A549 (cell line): ENCODE data around the gene ABLIM1. TPM values are rescaled to one million over a fixed set of nuclear protein-coding genes. Genes with fewer than 3 reads are reported as not detected.

Experiments
- ATAC-seq, 2 experiments: fragments of 200-7000 bp in 1 of 2; fragments of >200 bp in 1 of 2; cut with Nextera tagmentation in 1 of 2; cut with Tn5 transposase in 1 of 2; 3 replicates each; pipeline versions ENCODE4 v1.8.0 to v1.9.1; 2018 to 2020; ENCODE audit warnings: mild to moderate bottlenecking in 1 of 2, moderate library complexity in 1 of 2
- CTCF ChIA-PET: fragments of 300-600 bp; sonication (Branson Sonifier 250); formaldehyde crosslinking; extraction: SDS; loops from one replicate; lab custom pipeline; 2021; ENCODE audit warnings: antibody characterized with exemption, inconsistent platforms; lab: Yijun Ruan, JAX
- POLR2A ChIA-PET: fragments of 350-600 bp; formaldehyde crosslinking; extraction: SDS; loops from one replicate; lab custom pipeline; 2021; ENCODE audit warnings: antibody characterized with exemption, inconsistent platforms; lab: Yijun Ruan, JAX
- DNase-seq, 2 experiments: peaks; one replicate each; pipeline versions ENCODE4 v3.0.0 to v3.0.0-alpha.2; 2011 to 2016; ENCODE audit warnings: low read depth in 1 of 2, low spot score in 1 of 2
- FAIRE-seq: peaks from 2 replicates; lab custom pipeline; 2011; peaks lifted over from hg19 to GRCh38; lab: Jason Lieb, UNC
- H3K27ac ChIP-seq, 2 experiments: fragments of >200 bp; sonication (Bioruptor Twin); formaldehyde crosslinking; 3 replicates each; pipeline ENCODE4 v1.5.1; 2016 to 2017
- H3K4me1 ChIP-seq: fragments of >200 bp; sonication (Bioruptor Twin); formaldehyde crosslinking; 3 replicates; pipeline ENCODE4 v1.6.1; 2016
- H3K4me2 ChIP-seq: fragments of >200 bp; sonication (Bioruptor Twin); formaldehyde crosslinking; 3 replicates; pipeline ENCODE4 v1.6.1; 2016
- H3K4me3 ChIP-seq: fragments of >200 bp; sonication (Bioruptor Twin); formaldehyde crosslinking; 3 replicates; pipeline ENCODE4 v1.5.1; 2016
- H3K9me3 ChIP-seq: fragments of >200 bp; sonication (Bioruptor Twin); formaldehyde crosslinking; 3 replicates; pipeline ENCODE4 v1.6.1; 2016
- ATOH8 ChIP-seq: fragments of 250-450 bp; sonication (Bioruptor Pico); IDR thresholded peaks from 2 replicates; pipeline ENCODE4 v1.5.0; 2020; ENCODE audit warnings: low read depth, mild to moderate bottlenecking, moderate library complexity
- BCL3 ChIP-seq: fragments of >200 bp; sonication (Bioruptor Twin); formaldehyde crosslinking; IDR thresholded peaks from 3 replicates; pipeline ENCODE4 v1.6.1; 2016
- CEBPB ChIP-seq, 2 experiments: fragments of >200 bp in 1 of 2; sonication (Bioruptor Twin) in 1 of 2; formaldehyde crosslinking in 1 of 2; IDR thresholded peaks; 2 replicates each; pipeline ENCODE4 v1.6.1; 2012 to 2016
- ELK1 ChIP-seq: fragments of 150-350 bp; IDR thresholded peaks from 2 replicates; pipeline ENCODE4 v1.6.1; 2014; ENCODE audit warnings: low read depth, mild to moderate bottlenecking, low read length
- EP300 ChIP-seq, 2 experiments: fragments of >200 bp; sonication (Bioruptor Twin); formaldehyde crosslinking; IDR thresholded peaks; 2 replicates in 1 of 2; 3 replicates in 1 of 2; pipeline ENCODE4 v1.6.1; 2016 to 2017
- ESRRA ChIP-seq: fragments of 150-350 bp; IDR thresholded peaks from 2 replicates; pipeline ENCODE4 v1.6.1; 2014; ENCODE audit warnings: mild to moderate bottlenecking, low read length, borderline replicate concordance
- FOSL2 ChIP-seq, 2 experiments: fragments of 450-650 bp in 1 of 2; fragments of >200 bp in 1 of 2; sonication (Bioruptor Twin) in 1 of 2; formaldehyde crosslinking; IDR thresholded peaks; 2 replicates each; pipeline versions ENCODE4 v1.5.0 to v1.6.1; 2016 to 2020; ENCODE audit warnings: mild to moderate bottlenecking in 1 of 2, moderate library complexity in 1 of 2
- GATA3 ChIP-seq: IDR thresholded peaks from 2 replicates; pipeline ENCODE4 v1.6.1; 2012; ENCODE audit warnings: borderline replicate concordance
- JUN ChIP-seq, 2 experiments: fragments of >200 bp; sonication (Bioruptor Twin); formaldehyde crosslinking; IDR thresholded peaks; 2 replicates in 1 of 2; 3 replicates in 1 of 2; pipeline ENCODE4 v1.6.1; 2016 to 2017
- JUNB ChIP-seq: fragments of >200 bp; sonication (Bioruptor Twin); formaldehyde crosslinking; IDR thresholded peaks from 2 replicates; pipeline ENCODE4 v1.6.1; 2016
- KDM1A ChIP-seq: fragments of 200-600 bp; sonication (generic); IDR thresholded peaks from 2 replicates; pipeline ENCODE4 v1.6.1; 2016; ENCODE audit warnings: low read depth, mild to moderate bottlenecking
- MAFK ChIP-seq: fragments of 450-650 bp; IDR thresholded peaks from 2 replicates; pipeline ENCODE4 v1.6.1; 2014; ENCODE audit not compliant: partially characterized antibody
- MAX ChIP-seq: IDR thresholded peaks from 2 replicates; pipeline ENCODE4 v1.6.1; 2012
- MAZ ChIP-seq: fragments of 150-350 bp; IDR thresholded peaks from 2 replicates; pipeline ENCODE4 v1.6.1; 2014; ENCODE audit warnings: antibody characterized with exemption, low read depth, low read length, borderline replicate concordance
- NR3C1 ChIP-seq: fragments of >200 bp; sonication (Bioruptor Twin); formaldehyde crosslinking; IDR thresholded peaks from 3 replicates; pipeline ENCODE4 v1.6.1; 2017
- PHF8 ChIP-seq: fragments of 200-600 bp; sonication (generic); IDR thresholded peaks from 2 replicates; pipeline ENCODE4 v1.6.1; 2016; ENCODE audit warnings: low read depth, mild to moderate bottlenecking, antibody characterized with exemption, moderate library complexity, borderline replicate concordance
- RAD21 ChIP-seq, 2 experiments: fragments of >200 bp in 1 of 2; sonication (Bioruptor Twin) in 1 of 2; formaldehyde crosslinking in 1 of 2; IDR thresholded peaks in 1 of 2; conservative IDR thresholded peaks in 1 of 2; 2 replicates in 1 of 2; 3 replicates in 1 of 2; pipeline ENCODE4 v1.6.1; 2012 to 2018; ENCODE audit warnings: inconsistent platforms in 1 of 2
- RCOR1 ChIP-seq: fragments of 150-350 bp; IDR thresholded peaks from 2 replicates; pipeline ENCODE4 v1.6.1; 2014; ENCODE audit warnings: antibody characterized with exemption, low read length, low read depth
- SREBF2 ChIP-seq: fragments of 450-650 bp; IDR thresholded peaks from 2 replicates; pipeline ENCODE4 v1.6.1; 2014; ENCODE audit warnings: mild to moderate bottlenecking, moderate library complexity
- TP53 ChIP-seq: fragments of 250-450 bp; sonication (Bioruptor Pico); IDR thresholded peaks from 2 replicates; pipeline ENCODE4 v1.5.0; 2021; ENCODE audit warnings: mild to moderate bottlenecking, moderate library complexity
- USF2 ChIP-seq: fragments of 450-650 bp; IDR thresholded peaks from 2 replicates; pipeline ENCODE4 v1.6.1; 2014; ENCODE audit warnings: antibody characterized with exemption
- ZFP36 ChIP-seq: fragments of 450-650 bp; IDR thresholded peaks from 2 replicates; pipeline ENCODE4 v1.6.1; 2014; ENCODE audit warnings: borderline replicate concordance; ENCODE audit not compliant: partially characterized antibody
- ZSCAN20 ChIP-seq: fragments of 250-450 bp; sonication (Bioruptor Pico); IDR thresholded peaks from 2 replicates; pipeline ENCODE4 v1.8.0; 2022; ENCODE audit warnings: mild to moderate bottlenecking, moderate library complexity
- WGBS: methylation state at CpG from one replicate; pipeline ENCODE4 v1.1.6; 2017; ENCODE audit errors: missing lambda C conversion rate; 5-methylcytosine and 5-hydroxymethylcytosine counted together
- polyA plus RNA-seq, 4 experiments: library from polyadenylated mRNA; depleted of rRNA in 3 of 4; stranded (reverse); fragments of >200 nt; fragmentation: RNase III in 1 of 4; extraction: RNeasy Plus Mini Kit Qiagen cat#74134 plus additional on column Dnase treatment in 1 of 4; gene quantifications; 2 replicates in 3 of 4; 3 replicates in 1 of 4; pipeline ENCODE4 v1.2.3, GENCODE V29; 2011 to 2017

Gene ABLIM1
- polyA plus RNA-seq, 2 of the 4 experiments (the other 2 are of a cell fraction): 21.4 to 70.2 TPM

- CTCF ChIA-PET: interaction anchor here (1.0 to 1.2 kb wide), 3 partner anchors 9 to 65 kb away, joined by 3 read pairs; no protein-coding TSS in a partner anchor
Measured at GRCh38 chr10:114624422-114624821, 33.7 kb downstream of the ABLIM1 start.

GRCh38 chr10:114623661-114624294, 34.3 kb downstream of the ABLIM1 start:
- peaks cover 37% of the 10 kb centered on the region for H3K4me1 ChIP-seq
- TF ChIP-seq ZFP36: no peak
- TF ChIP-seq EP300 (IDR thresholded peaks at IDR 0.05): peak in 1 of 2 experiments; percentile 32; a peak in 1 of 5 replicates
- no peak for TF ChIP-seq ELK1
- TF ChIP-seq ESRRA: no peak
- TF ChIP-seq JUN (IDR thresholded peaks at IDR 0.05): 0 out of 5 replicates have a peak, but pooled peaks of 1 of the 2 experiments have one; percentile 35
- no peak for TF ChIP-seq BCL3
- TF ChIP-seq RAD21 (conservative IDR thresholded peaks at IDR 0.05 in 1 of 2, IDR thresholded peaks at IDR 0.05 in 1 of 2): peak; percentile 11 to 32; a peak in 1 of 5 replicates
- no peak for TF ChIP-seq ZSCAN20 (CRISPR knock-in tag)
- TF ChIP-seq MAX: 0 out of 2 replicates have a peak, but pooled peaks have one; percentile 7
- TF ChIP-seq FOSL2 (IDR thresholded peaks at IDR 0.05): peak; percentile 79
- peak; percentile 86 for TF ChIP-seq FOSL2 (CRISPR knock-in tag; IDR thresholded peaks at IDR 0.05)
- TF ChIP-seq MAFK: peak; percentile 64
- peak; percentile 52; the same call in 1 of the 2 replicates for TF ChIP-seq GATA3
- no peak for TF ChIP-seq ATOH8
- TF ChIP-seq JUNB: peak; percentile 67
- TF ChIP-seq MAZ: no peak
- TF ChIP-seq CEBPB (IDR thresholded peaks at IDR 0.05): 0 out of 4 replicates have a peak, but pooled peaks of 1 of the 2 experiments have one; percentile 18
- peak overlapping the region; percentile 57 for H3K4me2 ChIP-seq
- peaks cover 4% of the 10 kb centered on the region; the same call in 1 of the 3 replicates for H3K9me3 ChIP-seq
- peak overlapping the region; percentile 60 to 86 for H3K27ac ChIP-seq
- no peak overlapping the region for H3K4me3 ChIP-seq
- ChIA-PET POLR2A (no interaction called here), CTCF (interaction anchor here (1.0 to 1.2 kb wide), 4 partner anchors 10 to 73 kb away, joined by 3 to 6 read pairs (median 3); no protein-coding TSS in a partner anchor)
- ATAC-seq (peak; percentile 85 to 94), FAIRE-seq (peak; percentile 56), DNase-seq (peak; percentile 65 to 66)
- 3% methylated on average over 2 of the region's 2 CpGs for WGBS

More at GRCh38 chr10:114624422-114624821, 33.7 kb downstream of the ABLIM1 start:
- H3K9me3 ChIP-seq: peaks cover 4% of the 10 kb centered on the region; the same call in 1 of the 3 replicates
- peak overlapping the region; percentile 57 for H3K4me2 ChIP-seq
- TF ChIP-seq PHF8: no peak
- TF ChIP-seq USF2: no peak
- TF ChIP-seq JUN (IDR thresholded peaks at IDR 0.05): no peak
- TF ChIP-seq KDM1A: no peak
- no peak for TF ChIP-seq RCOR1
- no peak for TF ChIP-seq TP53 (CRISPR knock-in tag)
- TF ChIP-seq SREBF2: no peak
- TF ChIP-seq ZFP36: no peak
- TF ChIP-seq NR3C1: no peak
- ATAC-seq (peak in 1 of 2 experiments; percentile 7; a peak in 1 of 6 replicates), FAIRE-seq (no peak), DNase-seq (no peak)
- H3K27ac ChIP-seq: peak overlapping the region; percentile 60 to 86
- POLR2A ChIA-PET: no interaction called here
- H3K4me1 ChIP-seq: peaks cover 37% of the 10 kb centered on the region
- WGBS: 61% methylated on average over 2 of the region's 2 CpGs
- H3K4me3 ChIP-seq: no peak overlapping the region
